Measurements from ENCODE around the gene SLC16A12.
"Not testable (repeated sequence)": the region's sequence is repeated elsewhere in the genome, so short reads cannot be mapped to it uniquely, and the experiment has no call there.

SLC16A12 gene

GRCh38 chr10:89392974-89393373, 142.4 kb downstream of the SLC16A12 start:
- TF ChIP-seq CTCF (IDR thresholded peaks at IDR 0.05; ENCODE audit: insufficient read depth, low read length, missing control alignments): no peak
- ChIA-PET POLR2A (interaction anchor here (0.7 to 1.0 kb wide), 2 partner anchors 142 to 253 kb away, joined by 3 to 5 read pairs; no protein-coding TSS in a partner anchor), CTCF (interaction anchor here (0.9 to 3.0 kb wide), 8 partner anchors 10 to 179 kb away, joined by 3 to 20 read pairs (median 5); partner anchors contain the start of genes IFIT5 and LIPA)
- H3K4me3 ChIP-seq (ENCODE audit: low read depth, low read length): peak overlapping the region; percentile 75
- peak; percentile 77 for DNase-seq (ENCODE audit: low read depth, low spot score)

- peak within 1 kb of the TSS; percentile 75 for H3K4me3 ChIP-seq (ENCODE audit: low read depth, low read length)
- ChIA-PET CTCF (interaction anchor here (0.9 to 3.0 kb wide), 11 partner anchors 9 to 178 kb away, joined by 3 to 20 read pairs (median 4); partner anchors contain the start of gene LIPA), POLR2A (interaction anchor here (0.6 to 1.0 kb wide), 3 partner anchors 141 to 254 kb away, joined by 3 to 5 read pairs (median 5); no protein-coding TSS in a partner anchor)
- DNase-seq (ENCODE audit: low read depth, low spot score): peak; percentile 85
- TF ChIP-seq CTCF (IDR thresholded peaks at IDR 0.05; ENCODE audit: insufficient read depth, low read length, missing control alignments): no peak
Measured at GRCh38 chr10:89391907-89392756, 143.3 kb downstream of the SLC16A12 start, which contains the start of gene IFIT1. Gene IFIT1, plus strand, starts transcription at chr10:89392623. Its CDS starts 90 bp downstream, at chr10:89392713.

- H3K4me3 ChIP-seq (ENCODE audit: low read depth, low read length); POLR2A ChIA-PET; DNase-seq (ENCODE audit: low read depth, low spot score): not testable (repeated sequence)
- CTCF ChIA-PET: interaction anchor here (1.3 to 3.0 kb wide), 3 partner anchors 22 to 145 kb away, joined by 3 to 20 read pairs (median 5); no protein-coding TSS in a partner anchor
Measured at GRCh38 chr10:89391226-89391576, 144.2 kb downstream of the SLC16A12 start.

GRCh38 chr10:89390476-89391225, 144.7 kb downstream of the SLC16A12 start:
- H3K4me3 ChIP-seq (ENCODE audit: low read depth, low read length): no peak overlapping the region
- DNase-seq (ENCODE audit: low read depth, low spot score): no peak
- ChIA-PET POLR2A (no interaction called here), CTCF (interaction anchor here (1.2 to 5.4 kb wide), 3 partner anchors 19 to 33 kb away, joined by 4 to 63 read pairs (median 5); no protein-coding TSS in a partner anchor)
- no peak for TF ChIP-seq CTCF (IDR thresholded peaks at IDR 0.05; ENCODE audit: insufficient read depth, low read length, missing control alignments)

- TF ChIP-seq CTCF (IDR thresholded peaks at IDR 0.05; ENCODE audit: insufficient read depth, low read length, missing control alignments): peak; percentile 31
- ChIA-PET POLR2A (no interaction called here), CTCF (interaction anchor here (0.7 to 5.4 kb wide), 13 partner anchors 10 to 173 kb away, joined by 3 to 63 read pairs (median 4); no protein-coding TSS in a partner anchor)
- no peak overlapping the region for H3K4me3 ChIP-seq (ENCODE audit: low read depth, low read length)
- DNase-seq (ENCODE audit: low read depth, low spot score): no peak
Measured at GRCh38 chr10:89389254-89389653, 146.1 kb downstream of the SLC16A12 start.

GRCh38 chr10:89388806-89389205, 146.6 kb downstream of the SLC16A12 start:
- no peak for TF ChIP-seq CTCF (IDR thresholded peaks at IDR 0.05; ENCODE audit: insufficient read depth, low read length, missing control alignments)
- no peak overlapping the region for H3K4me3 ChIP-seq (ENCODE audit: low read depth, low read length)
- ChIA-PET CTCF (interaction anchor here (0.7 to 5.4 kb wide), 12 partner anchors 10 to 173 kb away, joined by 3 to 63 read pairs (median 4); no protein-coding TSS in a partner anchor), POLR2A (no interaction called here)
- no peak for DNase-seq (ENCODE audit: low read depth, low spot score)
